ENCODE results near the gene PXN.

- TF ChIP-seq, protein P1, sequence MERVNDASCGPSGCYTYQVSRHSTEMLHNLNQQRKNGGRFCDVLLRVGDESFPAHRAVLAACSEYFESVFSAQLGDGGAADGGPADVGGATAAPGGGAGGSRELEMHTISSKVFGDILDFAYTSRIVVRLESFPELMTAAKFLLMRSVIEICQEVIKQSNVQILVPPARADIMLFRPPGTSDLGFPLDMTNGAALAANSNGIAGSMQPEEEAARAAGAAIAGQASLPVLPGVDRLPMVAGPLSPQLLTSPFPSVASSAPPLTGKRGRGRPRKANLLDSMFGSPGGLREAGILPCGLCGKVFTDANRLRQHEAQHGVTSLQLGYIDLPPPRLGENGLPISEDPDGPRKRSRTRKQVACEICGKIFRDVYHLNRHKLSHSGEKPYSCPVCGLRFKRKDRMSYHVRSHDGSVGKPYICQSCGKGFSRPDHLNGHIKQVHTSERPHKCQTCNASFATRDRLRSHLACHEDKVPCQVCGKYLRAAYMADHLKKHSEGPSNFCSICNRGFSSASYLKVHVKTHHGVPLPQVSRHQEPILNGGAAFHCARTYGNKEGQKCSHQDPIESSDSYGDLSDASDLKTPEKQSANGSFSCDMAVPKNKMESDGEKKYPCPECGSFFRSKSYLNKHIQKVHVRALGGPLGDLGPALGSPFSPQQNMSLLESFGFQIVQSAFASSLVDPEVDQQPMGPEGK (CRISPR knock-in tag; IDR thresholded peaks at IDR 0.05; ENCODE audit: borderline replicate concordance), result no peak
- no peak for TF ChIP-seq TCF4 (CRISPR knock-in tag; IDR thresholded peaks at IDR 0.05; ENCODE audit: borderline replicate concordance)
- no peak for TF ChIP-seq ZNF70 (CRISPR knock-in tag; IDR thresholded peaks at IDR 0.05)
- TF ChIP-seq RARB (CRISPR knock-in tag; IDR thresholded peaks at IDR 0.05), result no peak
- TF ChIP-seq GLIS3 (CRISPR knock-in tag; IDR thresholded peaks at IDR 0.05), result no peak
- TF ChIP-seq, protein P2, sequence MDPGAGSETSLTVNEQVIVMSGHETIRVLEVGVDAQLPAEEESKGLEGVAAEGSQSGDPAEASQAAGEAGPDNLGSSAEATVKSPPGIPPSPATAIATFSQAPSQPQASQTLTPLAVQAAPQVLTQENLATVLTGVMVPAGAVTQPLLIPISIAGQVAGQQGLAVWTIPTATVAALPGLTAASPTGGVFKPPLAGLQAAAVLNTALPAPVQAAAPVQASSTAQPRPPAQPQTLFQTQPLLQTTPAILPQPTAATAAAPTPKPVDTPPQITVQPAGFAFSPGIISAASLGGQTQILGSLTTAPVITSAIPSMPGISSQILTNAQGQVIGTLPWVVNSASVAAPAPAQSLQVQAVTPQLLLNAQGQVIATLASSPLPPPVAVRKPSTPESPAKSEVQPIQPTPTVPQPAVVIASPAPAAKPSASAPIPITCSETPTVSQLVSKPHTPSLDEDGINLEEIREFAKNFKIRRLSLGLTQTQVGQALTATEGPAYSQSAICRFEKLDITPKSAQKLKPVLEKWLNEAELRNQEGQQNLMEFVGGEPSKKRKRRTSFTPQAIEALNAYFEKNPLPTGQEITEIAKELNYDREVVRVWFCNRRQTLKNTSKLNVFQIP (CRISPR knock-in tag; IDR thresholded peaks at IDR 0.05; ENCODE audit: borderline replicate concordance, low read depth), result no peak
- no peak for TF ChIP-seq OSR1 (CRISPR knock-in tag; IDR thresholded peaks at IDR 0.05)
- TF ChIP-seq ARNTL (CRISPR knock-in tag; IDR thresholded peaks at IDR 0.05; ENCODE audit: borderline replicate concordance, low read depth), result no peak
- no peak for TF ChIP-seq ZFP30 (CRISPR knock-in tag; IDR thresholded peaks at IDR 0.05)
- no peak for TF ChIP-seq CREB5 (CRISPR knock-in tag; IDR thresholded peaks at IDR 0.05; ENCODE audit: low read depth)
These were observed 17.9 kb downstream of the PXN start for GRCh38 chr12:120247621-120248030.

Data from SK-N-SH treated with all-trans-retinoic acid at 6 μM for 48 hours (cell line).